Brain microvascular endothelial cell (primary cell): ENCODE data around the gene EMILIN1.

Experiments
- DNase-seq: peaks from one replicate; pipeline ENCODE4 v3.0.0-alpha.2; 2020
- H3K27ac ChIP-seq: fragments of 250-450 bp; sonication (Bioruptor Pico); 2 replicates; pipeline ENCODE4 v1.5.1; 2020; ENCODE audit warnings: mild to moderate bottlenecking, moderate library complexity
- H3K27me3 ChIP-seq: fragments of 250-450 bp; sonication (Bioruptor Pico); replicated peaks from 2 replicates; pipeline ENCODE4 v1.5.1; 2020; ENCODE audit warnings: mild to moderate bottlenecking
- H3K36me3 ChIP-seq: fragments of 250-450 bp; sonication (Bioruptor Pico); replicated peaks from 2 replicates; pipeline ENCODE4 v1.5.1; 2020; ENCODE audit warnings: mild to moderate bottlenecking
- H3K4me3 ChIP-seq: 2 replicates; pipeline ENCODE4 v1.5.1; 2011; ENCODE audit warnings: low read depth, mild to moderate bottlenecking, control low read depth, low read length, moderate library complexity
- in situ Hi-C: cut with HindIII; loops from 2 replicates; pipeline ENCODE4 v1.10.0; 2017; ENCODE audit warnings: low sequenced_read_pairs, low pct_ligation_motif_present
- TF ChIP-seq, protein P1 (sequence below): IDR thresholded peaks from 2 replicates; pipeline ENCODE4 v1.5.1; 2011; ENCODE audit warnings: low read depth, mild to moderate bottlenecking, moderate library complexity, low read length, control low read depth, inconsistent platforms; ENCODE audit errors: missing control alignments

The EMILIN1 gene

DNA sequence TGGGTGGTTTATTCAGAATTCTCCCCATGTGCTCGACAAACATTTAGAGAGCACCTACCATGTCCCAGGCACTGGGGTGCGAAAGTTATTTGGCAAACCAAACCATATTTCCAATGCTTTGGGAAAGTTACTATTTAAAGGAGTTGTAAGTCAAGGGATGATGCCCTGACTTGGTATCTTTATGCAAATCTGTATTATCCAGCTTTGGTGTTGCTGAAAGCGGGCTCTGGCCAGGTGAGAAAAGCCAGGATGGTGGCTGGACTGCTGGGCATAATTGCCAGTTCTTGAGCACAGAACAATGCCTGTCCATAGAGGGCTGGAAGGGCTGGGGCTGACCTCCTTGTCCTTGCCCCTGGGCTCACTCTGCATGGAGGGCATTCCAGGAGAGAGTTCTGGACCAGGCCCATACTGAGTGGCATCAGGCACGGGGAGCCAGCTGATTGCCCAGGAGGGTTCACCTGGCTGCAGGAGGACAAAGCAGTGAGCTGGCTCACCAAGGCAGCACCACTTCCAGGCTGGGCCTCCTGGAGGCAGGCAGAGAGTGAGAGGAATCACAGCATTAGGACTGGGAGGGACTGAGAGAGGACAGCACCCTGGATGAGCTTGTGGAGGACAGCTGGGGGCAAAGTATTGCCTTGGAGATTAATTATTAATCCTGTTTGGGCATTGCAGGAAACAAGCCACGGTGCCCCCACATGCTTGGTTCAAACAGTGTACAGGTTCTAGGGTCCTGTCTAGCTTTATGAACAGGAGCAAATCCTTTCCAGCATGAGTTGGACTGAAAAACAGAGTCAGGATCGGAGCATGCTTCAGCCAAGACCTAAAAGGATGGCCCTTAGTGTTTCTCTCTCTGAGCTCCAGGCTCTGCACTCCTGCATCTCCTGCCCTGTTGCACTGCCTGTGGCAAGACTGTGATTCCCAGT is 15.3 kb downstream of the EMILIN1 start:
- DNase-seq, result no peak
- Histone ChIP-seq H3K4me3 (no peak overlapping the region), H3K36me3 (no peaks in the 10 kb centered on the region), H3K27ac (no peak overlapping the region), H3K27me3 (no peaks in the 10 kb centered on the region)
- in situ Hi-C loops, result no loop called here
- TF ChIP-seq, protein P1, sequence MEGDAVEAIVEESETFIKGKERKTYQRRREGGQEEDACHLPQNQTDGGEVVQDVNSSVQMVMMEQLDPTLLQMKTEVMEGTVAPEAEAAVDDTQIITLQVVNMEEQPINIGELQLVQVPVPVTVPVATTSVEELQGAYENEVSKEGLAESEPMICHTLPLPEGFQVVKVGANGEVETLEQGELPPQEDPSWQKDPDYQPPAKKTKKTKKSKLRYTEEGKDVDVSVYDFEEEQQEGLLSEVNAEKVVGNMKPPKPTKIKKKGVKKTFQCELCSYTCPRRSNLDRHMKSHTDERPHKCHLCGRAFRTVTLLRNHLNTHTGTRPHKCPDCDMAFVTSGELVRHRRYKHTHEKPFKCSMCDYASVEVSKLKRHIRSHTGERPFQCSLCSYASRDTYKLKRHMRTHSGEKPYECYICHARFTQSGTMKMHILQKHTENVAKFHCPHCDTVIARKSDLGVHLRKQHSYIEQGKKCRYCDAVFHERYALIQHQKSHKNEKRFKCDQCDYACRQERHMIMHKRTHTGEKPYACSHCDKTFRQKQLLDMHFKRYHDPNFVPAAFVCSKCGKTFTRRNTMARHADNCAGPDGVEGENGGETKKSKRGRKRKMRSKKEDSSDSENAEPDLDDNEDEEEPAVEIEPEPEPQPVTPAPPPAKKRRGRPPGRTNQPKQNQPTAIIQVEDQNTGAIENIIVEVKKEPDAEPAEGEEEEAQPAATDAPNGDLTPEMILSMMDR, result no peak

DNA sequence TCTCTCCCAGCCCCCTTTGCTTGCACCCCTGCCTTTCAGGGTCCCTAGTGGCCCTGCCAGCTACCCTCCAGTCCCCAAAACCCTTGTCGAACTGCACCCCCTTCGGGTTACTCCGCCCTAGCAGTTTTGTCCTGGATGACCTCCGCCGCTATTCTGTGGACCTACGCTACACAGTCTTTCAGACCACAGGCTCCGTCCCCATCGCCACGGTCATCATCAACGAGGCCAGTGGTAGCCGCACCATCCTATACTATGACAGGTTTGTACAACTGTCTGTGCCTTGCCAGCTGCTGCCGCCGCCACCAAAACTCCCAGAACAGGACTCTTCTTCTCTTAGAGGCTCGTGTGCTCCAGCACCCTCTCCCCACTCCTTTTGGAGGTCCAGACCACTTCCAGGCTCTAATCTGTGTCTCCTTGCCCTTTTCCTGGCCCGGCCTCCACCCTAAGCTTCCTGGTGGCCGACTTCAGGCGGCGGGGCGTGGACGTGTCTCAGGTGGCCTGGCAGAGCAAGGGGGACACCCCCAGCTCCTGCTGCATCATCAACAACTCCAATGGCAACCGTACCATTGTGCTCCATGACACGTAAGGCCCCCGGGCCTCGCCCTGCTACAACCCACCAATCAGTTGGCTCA is 16.1 kb downstream of the EMILIN1 start:
- TF ChIP-seq, protein P1, result no peak
- Histone ChIP-seq H3K4me3 (no peak overlapping the region), H3K36me3 (no peaks in the 10 kb centered on the region), H3K27ac (no peak overlapping the region), H3K27me3 (no peaks in the 10 kb centered on the region)
- in situ Hi-C loops, result no loop called here
- DNase-seq, result no peak

DNA sequence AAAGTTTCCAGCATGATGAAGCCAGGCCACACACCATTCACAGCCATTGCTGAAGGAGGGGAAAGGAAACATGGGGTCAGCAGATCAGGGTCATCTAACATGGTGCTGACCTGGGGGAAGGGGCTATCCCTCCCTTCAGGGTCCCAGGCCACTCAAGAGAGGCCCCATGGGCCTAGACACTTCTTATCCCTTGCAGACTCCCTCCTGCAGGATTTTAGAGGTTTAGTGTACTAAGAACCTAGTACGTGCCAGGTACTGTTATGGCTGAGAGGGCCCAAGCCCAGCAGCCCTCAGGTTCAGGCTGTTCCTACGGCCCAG is 17.0 kb downstream of the EMILIN1 start:
- H3K27ac ChIP-seq, result no peak overlapping the region
- in situ Hi-C loops, result no loop called here
- no peak overlapping the region for H3K4me3 ChIP-seq
- H3K36me3 ChIP-seq, result no peaks in the 10 kb centered on the region
- TF ChIP-seq, protein P1, result no peak
- H3K27me3 ChIP-seq, result no peaks in the 10 kb centered on the region
- DNase-seq, result no peak

DNA sequence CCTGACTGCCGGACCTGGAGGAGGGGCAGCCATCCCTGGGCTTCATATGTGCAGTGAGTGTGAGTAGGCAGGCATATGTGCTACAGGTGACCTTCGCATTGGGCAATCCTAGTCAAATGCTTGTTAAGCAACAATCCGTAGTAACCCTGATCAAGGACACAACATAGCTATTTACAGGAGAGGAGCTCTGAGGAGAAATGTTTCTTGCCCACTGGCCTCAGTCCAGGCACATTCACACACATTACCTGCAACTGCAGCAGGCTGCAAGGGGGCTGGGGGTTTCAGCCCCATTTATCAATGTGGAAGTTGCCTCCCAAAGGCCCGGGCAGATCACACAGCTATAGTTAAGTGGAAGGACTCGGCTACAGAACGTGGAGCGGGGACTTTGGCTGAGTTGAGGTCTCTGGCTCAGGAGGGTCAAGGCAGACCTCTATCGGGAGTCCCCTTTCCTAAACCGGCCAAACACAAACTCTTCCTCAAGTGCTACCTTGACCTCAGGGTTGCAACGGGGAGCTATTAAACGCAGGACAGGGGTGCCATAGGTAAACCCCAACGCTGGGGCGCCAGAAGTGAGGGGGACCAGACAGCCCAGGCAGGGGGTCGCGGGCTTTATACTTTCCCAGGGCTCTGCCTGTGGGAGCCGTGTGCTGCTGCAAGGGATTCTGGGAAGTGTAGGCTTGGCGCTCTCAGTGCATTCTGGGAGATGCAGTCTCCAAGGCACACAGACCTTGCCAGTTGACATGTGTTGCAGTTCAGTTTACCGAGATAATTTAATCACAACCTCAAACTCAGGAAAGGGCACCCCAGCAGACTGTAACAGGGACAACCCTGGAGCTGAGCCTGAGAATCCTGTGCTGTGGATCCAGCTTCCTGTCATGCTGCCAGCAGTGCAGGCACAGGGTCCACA is 17.6 kb downstream of the EMILIN1 start:
- Histone ChIP-seq H3K27ac (no peak overlapping the region), H3K27me3 (no peaks in the 10 kb centered on the region), H3K4me3 (peak overlapping the region; percentile 48), H3K36me3 (no peaks in the 10 kb centered on the region)
- in situ Hi-C loops, result no loop called here
- TF ChIP-seq, protein P1, result no peak
- DNase-seq, result peak; percentile 58

DNA sequence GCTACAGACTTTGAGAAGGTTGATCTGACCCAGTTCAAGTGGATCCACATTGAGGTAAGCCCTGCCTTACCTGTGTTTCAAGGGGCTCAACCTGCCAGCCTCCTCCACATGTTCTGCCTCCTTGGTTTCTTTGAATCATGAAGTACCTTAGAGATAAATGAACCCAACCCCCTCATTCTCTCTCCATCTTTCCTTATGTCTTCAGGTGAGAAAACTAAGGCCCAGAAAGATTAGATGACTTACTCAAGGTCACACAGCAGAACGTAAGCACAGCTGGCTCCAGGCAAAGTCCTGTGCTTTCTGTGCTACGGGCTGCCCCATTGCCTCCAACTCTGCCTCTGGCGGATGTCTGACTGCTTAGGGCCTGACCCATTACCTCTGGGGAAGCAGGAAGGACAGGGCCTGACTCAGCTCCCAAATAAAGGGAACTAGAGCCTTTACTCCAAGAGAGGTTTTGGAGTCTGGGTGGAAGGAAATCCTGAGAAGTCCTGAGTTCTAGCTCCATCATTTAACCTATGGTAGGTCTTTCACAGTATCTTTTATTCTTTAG is 18.4 kb downstream of the EMILIN1 start:
- no peaks in the 10 kb centered on the region for H3K36me3 ChIP-seq
- TF ChIP-seq, protein P1, result no peak
- H3K27me3 ChIP-seq, result no peaks in the 10 kb centered on the region
- in situ Hi-C loops, result no loop called here
- no peak overlapping the region for H3K27ac ChIP-seq
- no peak for DNase-seq
- H3K4me3 ChIP-seq, result no peak overlapping the region
